Measurements from ENCODE around the gene CACNA1E. TPM values are rescaled to one million over a fixed set of nuclear protein-coding genes. Genes with fewer than 3 reads are reported as not detected.

CACNA1E gene
- total and polyA plus RNA-seq, 2 of the 13 experiments (the other 11 are each of a cell fraction or from before 2014, with no cell fraction given) = not detected

DNA sequence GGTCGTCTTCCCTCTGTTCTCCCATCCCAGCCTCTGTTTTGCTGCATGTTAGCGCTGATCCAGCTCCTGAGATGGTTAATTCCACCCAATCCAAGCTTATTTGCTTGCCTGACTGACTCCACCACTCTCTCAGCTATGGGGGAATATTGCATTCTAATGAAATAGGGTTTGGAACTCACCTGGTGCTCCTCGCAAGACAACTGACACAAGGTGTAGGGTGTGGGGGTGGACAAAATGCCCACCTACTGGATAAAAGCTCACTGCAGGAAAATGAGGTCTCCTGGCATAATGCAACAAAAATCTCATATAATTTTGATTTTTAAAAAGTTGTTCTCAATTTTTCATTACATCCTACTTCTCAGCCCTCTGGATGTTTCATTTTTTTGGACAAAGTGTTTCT lies 319.1 kb downstream of the CACNA1E start:
- CTCF ChIA-PET (ENCODE audit: low intra/inter-chr PET ratio, low total read pairs) = no interaction called here
- no peaks in the 10 kb centered on the region for H4K20me1 ChIP-seq (ENCODE audit: insufficient read depth, low read length)
- no peak for DNase-seq (ENCODE audit: low spot score)

More for the DNA sequence above, 319.1 kb downstream of the CACNA1E start:
- no peaks in the 10 kb centered on the region for H3K9me3 ChIP-seq (ENCODE audit: low read length)
- WGBS (ENCODE audit: low lambda C conversion rate) = 0% methylated on average over 3 of the region's 3 CpGs
- H2AFZ ChIP-seq (ENCODE audit: low read length) = no peak overlapping the region
- no peaks in the 10 kb centered on the region for H3K4me1 ChIP-seq (ENCODE audit: insufficient read depth, low read length)
- H3K27ac ChIP-seq (ENCODE audit: extremely low read length, insufficient read depth, low read length) = no peak overlapping the region
- no TSS peak for BruUV-seq (replicated peaks)
- FAIRE-seq = no peak
- H3K27me3 ChIP-seq (ENCODE audit: control insufficient read depth in 1 of 2, insufficient read depth in 2 of 2, low read length in 2 of 2) = peaks cover 0 to 11% of the 10 kb centered on the region in 2 experiments; a peak in 2 of 5 replicates
- H3K9ac ChIP-seq (ENCODE audit: insufficient read depth, low read depth, low read length) = no peak overlapping the region
- H3K4me3 ChIP-seq (replicated peaks in 1 of 3; ENCODE audit: insufficient read depth in 1 of 3, low read depth in 2 of 3, low read length in 3 of 3) = no peak overlapping the region
- in situ Hi-C loops (cut with HindIII; ENCODE audit: extremely low pct_ligation_motif_present, low pct_unique_long_range_greater_than_20kb) (no loop called here), intact Hi-C loops (cut with micrococcal nuclease; ENCODE audit: unreplicated experiment) (no loop called here)
- no peak overlapping the region for H3K4me2 ChIP-seq (ENCODE audit: low read depth, low read length)
- POLR2A ChIA-PET = no interaction called here
- H3K36me3 ChIP-seq (replicated peaks in 1 of 2; ENCODE audit: control insufficient read depth in 1 of 2, insufficient read depth in 2 of 2, low read length in 2 of 2) = no peaks in the 10 kb centered on the region
- TF ChIP-seq ZNF431 (CRISPR knock-in tag; IDR thresholded peaks at IDR 0.05; ENCODE audit: borderline replicate concordance, low read depth) = no peak
- TF ChIP-seq ZBTB3 (CRISPR knock-in tag; IDR thresholded peaks at IDR 0.05; ENCODE audit: borderline replicate concordance, low read depth) = no peak
- TF ChIP-seq PAWR (CRISPR knock-in tag; IDR thresholded peaks at IDR 0.05; ENCODE audit: borderline replicate concordance) = no peak
- no peak for TF ChIP-seq AGO2 (optimal IDR thresholded peaks at IDR 0.05; ENCODE audit: low read depth, low read length)
- no peak for TF ChIP-seq NAIF1 (CRISPR knock-in tag; IDR thresholded peaks at IDR 0.05; ENCODE audit: borderline replicate concordance)
- TF ChIP-seq, protein P1, sequence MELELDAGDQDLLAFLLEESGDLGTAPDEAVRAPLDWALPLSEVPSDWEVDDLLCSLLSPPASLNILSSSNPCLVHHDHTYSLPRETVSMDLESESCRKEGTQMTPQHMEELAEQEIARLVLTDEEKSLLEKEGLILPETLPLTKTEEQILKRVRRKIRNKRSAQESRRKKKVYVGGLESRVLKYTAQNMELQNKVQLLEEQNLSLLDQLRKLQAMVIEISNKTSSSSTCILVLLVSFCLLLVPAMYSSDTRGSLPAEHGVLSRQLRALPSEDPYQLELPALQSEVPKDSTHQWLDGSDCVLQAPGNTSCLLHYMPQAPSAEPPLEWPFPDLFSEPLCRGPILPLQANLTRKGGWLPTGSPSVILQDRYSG (CRISPR knock-in tag; IDR thresholded peaks at IDR 0.05) = no peak
- TF ChIP-seq DNMT3B (CRISPR knock-in tag; conservative IDR thresholded peaks at IDR 0.05) = no peak
- TF ChIP-seq RBM22 (optimal IDR thresholded peaks at IDR 0.05; ENCODE audit: low read length) = no peak
- TF ChIP-seq, protein P2, sequence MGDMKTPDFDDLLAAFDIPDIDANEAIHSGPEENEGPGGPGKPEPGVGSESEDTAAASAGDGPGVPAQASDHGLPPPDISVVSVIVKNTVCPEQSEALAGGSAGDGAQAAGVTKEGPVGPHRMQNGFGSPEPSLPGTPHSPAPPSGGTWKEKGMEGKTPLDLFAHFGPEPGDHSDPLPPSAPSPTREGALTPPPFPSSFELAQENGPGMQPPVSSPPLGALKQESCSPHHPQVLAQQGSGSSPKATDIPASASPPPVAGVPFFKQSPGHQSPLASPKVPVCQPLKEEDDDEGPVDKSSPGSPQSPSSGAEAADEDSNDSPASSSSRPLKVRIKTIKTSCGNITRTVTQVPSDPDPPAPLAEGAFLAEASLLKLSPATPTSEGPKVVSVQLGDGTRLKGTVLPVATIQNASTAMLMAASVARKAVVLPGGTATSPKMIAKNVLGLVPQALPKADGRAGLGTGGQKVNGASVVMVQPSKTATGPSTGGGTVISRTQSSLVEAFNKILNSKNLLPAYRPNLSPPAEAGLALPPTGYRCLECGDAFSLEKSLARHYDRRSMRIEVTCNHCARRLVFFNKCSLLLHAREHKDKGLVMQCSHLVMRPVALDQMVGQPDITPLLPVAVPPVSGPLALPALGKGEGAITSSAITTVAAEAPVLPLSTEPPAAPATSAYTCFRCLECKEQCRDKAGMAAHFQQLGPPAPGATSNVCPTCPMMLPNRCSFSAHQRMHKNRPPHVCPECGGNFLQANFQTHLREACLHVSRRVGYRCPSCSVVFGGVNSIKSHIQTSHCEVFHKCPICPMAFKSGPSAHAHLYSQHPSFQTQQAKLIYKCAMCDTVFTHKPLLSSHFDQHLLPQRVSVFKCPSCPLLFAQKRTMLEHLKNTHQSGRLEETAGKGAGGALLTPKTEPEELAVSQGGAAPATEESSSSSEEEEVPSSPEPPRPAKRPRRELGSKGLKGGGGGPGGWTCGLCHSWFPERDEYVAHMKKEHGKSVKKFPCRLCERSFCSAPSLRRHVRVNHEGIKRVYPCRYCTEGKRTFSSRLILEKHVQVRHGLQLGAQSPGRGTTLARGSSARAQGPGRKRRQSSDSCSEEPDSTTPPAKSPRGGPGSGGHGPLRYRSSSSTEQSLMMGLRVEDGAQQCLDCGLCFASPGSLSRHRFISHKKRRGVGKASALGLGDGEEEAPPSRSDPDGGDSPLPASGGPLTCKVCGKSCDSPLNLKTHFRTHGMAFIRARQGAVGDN (CRISPR knock-in tag; IDR thresholded peaks at IDR 0.05) = no peak
- no peak for TF ChIP-seq ZNF749 (CRISPR knock-in tag; IDR thresholded peaks at IDR 0.05; ENCODE audit: borderline replicate concordance)
- TF ChIP-seq ZNF44 (CRISPR knock-in tag; IDR thresholded peaks at IDR 0.05) = no peak
- no peak for TF ChIP-seq TFAP4 (IDR thresholded peaks at IDR 0.05; ENCODE audit: borderline replicate concordance, low read depth)
- no peak for TF ChIP-seq NR2F6 (IDR thresholded peaks at IDR 0.05)
- TF ChIP-seq NR2F6 (CRISPR knock-in tag; IDR thresholded peaks at IDR 0.05) = no peak
- no peaks in the 10 kb centered on the region for H3K79me2 ChIP-seq (ENCODE audit: insufficient read depth, low read length)
- no peak for ATAC-seq

Measured in HepG2 (cell line).